Liver (tissue), 9 donors: ENCODE data around the gene NYNRIN. TPM values are rescaled to one million over a fixed set of nuclear protein-coding genes. Genes with fewer than 3 reads are reported as not detected.

ENCODE experiments used
- DNase-seq: peaks from one replicate; pipeline ENCODE4 v3.0.0-alpha.2; 2017; ENCODE audit warnings: low spot score
- H3K27ac ChIP-seq, 2 donors: one replicate each; pipeline ENCODE4 v1.7.0; 2013; ENCODE audit warnings: inconsistent platforms in 2 of 2, low read length in 2 of 2, control low read depth in 1 of 2, low read depth in 1 of 2, mild to moderate bottlenecking in 1 of 2
- H3K27me3 ChIP-seq, 4 donors: one replicate each; pipeline versions ENCODE4 v1.6.1 to v1.7.0; 2013; ENCODE audit warnings: low read length in 3 of 4, inconsistent platforms in 1 of 4, mild to moderate bottlenecking in 1 of 4, moderate library complexity in 1 of 4; ENCODE audit not compliant: control insufficient read depth in 4 of 4, insufficient read depth in 4 of 4
- H3K36me3 ChIP-seq, 4 donors: one replicate each; pipeline versions ENCODE4 v1.6.1 to v1.7.0; 2013; ENCODE audit warnings: low read length in 3 of 4, mild to moderate bottlenecking in 3 of 4, low read depth in 1 of 4, moderate library complexity in 1 of 4; ENCODE audit not compliant: control insufficient read depth in 4 of 4, insufficient read depth in 3 of 4
- H3K4me1 ChIP-seq, 4 donors: one replicate each; pipeline versions ENCODE4 v1.6.1 to v1.7.0; 2013; ENCODE audit warnings: low read length in 3 of 4, mild to moderate bottlenecking in 3 of 4, moderate library complexity in 1 of 4; ENCODE audit not compliant: control insufficient read depth in 4 of 4, insufficient read depth in 4 of 4
- H3K4me3 ChIP-seq, 3 donors: one replicate each; pipeline versions ENCODE4 v1.6.1 to v1.7.0; 2013; ENCODE audit warnings: low read length in 3 of 3, control low read depth in 1 of 3, low read depth in 1 of 3, mild to moderate bottlenecking in 1 of 3
- H3K9ac ChIP-seq, 2 donors: one replicate each; pipeline ENCODE4 v1.7.0; 2013; ENCODE audit warnings: low read length in 2 of 2, mild to moderate bottlenecking in 2 of 2, moderate library complexity in 2 of 2, control low read depth in 1 of 2, low read depth in 1 of 2
- H3K9me3 ChIP-seq, 4 donors: one replicate each; pipeline versions ENCODE4 v1.6.1 to v1.7.0; 2013; ENCODE audit warnings: low read length in 3 of 4; ENCODE audit not compliant: control insufficient read depth in 4 of 4
- CTCF ChIP-seq: fragments of 150-350 bp; IDR thresholded peaks from 2 replicates; pipeline ENCODE4 v1.5.1; 2017; ENCODE audit warnings: improper control_type of control experiment, low read depth, low read length; ENCODE audit not compliant: missing input control
- GABPA ChIP-seq, 2 donors: IDR thresholded peaks in 1 of 2; conservative IDR thresholded peaks in 1 of 2; 2 replicates each; pipeline ENCODE4 v1.6.1; 2016; ENCODE audit warnings: antibody characterized with exemption in 2 of 2, mild to moderate bottlenecking in 1 of 2, moderate library complexity in 1 of 2
- HNF4A ChIP-seq, 2 donors: conservative IDR thresholded peaks; 2 replicates each; pipeline ENCODE4 v1.6.1; 2016; ENCODE audit warnings: antibody characterized with exemption in 2 of 2, mild to moderate bottlenecking in 2 of 2
- HNF4G ChIP-seq: IDR thresholded peaks from 2 replicates; pipeline ENCODE4 v1.6.1; 2016; ENCODE audit warnings: antibody characterized with exemption
- MAX ChIP-seq: IDR thresholded peaks from 2 replicates; pipeline ENCODE4 v1.6.1; 2016; ENCODE audit warnings: antibody characterized with exemption
- NR2F2 ChIP-seq: IDR thresholded peaks from 2 replicates; pipeline ENCODE4 v1.6.1; 2016; ENCODE audit warnings: antibody characterized with exemption
- RAD21 ChIP-seq, 2 donors: IDR thresholded peaks; 2 replicates each; pipeline ENCODE4 v1.6.1; 2016; ENCODE audit warnings: antibody characterized with exemption in 2 of 2, mild to moderate bottlenecking in 2 of 2
- REST ChIP-seq: IDR thresholded peaks from 2 replicates; pipeline ENCODE4 v1.6.1; 2016; ENCODE audit warnings: antibody characterized with exemption, mild to moderate bottlenecking
- RXRA ChIP-seq, 2 donors: IDR thresholded peaks; 2 replicates each; pipeline ENCODE4 v1.6.1; 2017 to 2018; ENCODE audit warnings: antibody characterized with exemption in 2 of 2, mild to moderate bottlenecking in 1 of 2
- SP1 ChIP-seq: IDR thresholded peaks from 2 replicates; pipeline ENCODE4 v1.6.1; 2018; ENCODE audit warnings: antibody characterized with exemption, mild to moderate bottlenecking
- TAF1 ChIP-seq: conservative IDR thresholded peaks from 2 replicates; pipeline ENCODE4 v1.6.1; 2016; ENCODE audit warnings: antibody characterized with exemption, mild to moderate bottlenecking
- YY1 ChIP-seq: IDR thresholded peaks from 2 replicates; pipeline ENCODE4 v1.6.1; 2016; ENCODE audit warnings: antibody characterized with exemption, mild to moderate bottlenecking
- WGBS: extraction: QIAGEN DNeasy Blood & Tissue Kit; methylation state at CpG from one replicate; pipeline ENCODE4 v1.1.7; 2013; 5-methylcytosine and 5-hydroxymethylcytosine counted together
- polyA plus RNA-seq, 2 donors: library from polyadenylated mRNA; stranded (reverse) in 1 of 2; unstranded in 1 of 2; fragments of 200-250 nt in 1 of 2; fragments of >200 nt in 1 of 2; fragmentation: Nextera tagmentation in 1 of 2; extraction: Ambion mirVana in 1 of 2; gene quantifications; one replicate each; pipeline versions ENCODE4 v1.2.1 to v1.2.3, GENCODE V29; 2013 to 2015
- total RNA-seq, 2 donors: library from RNA; depleted of rRNA; stranded (reverse); fragments of >200 nt; gene quantifications; one replicate each; pipeline ENCODE4 v1.2.3, GENCODE V29; 2014
- donor health status: healthy.
- donor health status: healthy.
- donor health status: healthy.
- donor health status: healthy.
- donor health status: healthy.

The NYNRIN gene
- total and polyA plus RNA-seq, 4 donors: 0.89 to 11.0 (median 1.8) TPM

GRCh38 chr14:24427537-24428508 lies 29.0 kb downstream of the NYNRIN start:
- TF ChIP-seq RXRA (IDR thresholded peaks at IDR 0.05) (peak; percentile 30 to 49), REST (no peak), RAD21 (IDR thresholded peaks at IDR 0.05) (no peak), HNF4A (conservative IDR thresholded peaks at IDR 0.05) (peak; percentile 48 to 56)
- 68% methylated on average over 18 of the region's 18 CpGs for WGBS
- Histone ChIP-seq H3K27me3 (no peaks in the 10 kb centered on the region), H3K9me3 (no peaks in the 10 kb centered on the region), H3K36me3 (peaks cover 1 to 5% (median 3%) of the 10 kb centered on the region in 4 donors), H3K4me3 (no peak overlapping the region), H3K27ac (peak overlapping the region; percentile 19 to 38), H3K9ac (no peak overlapping the region), H3K4me1 (peaks cover 14 to 87% (median 71%) of the 10 kb centered on the region in 4 donors)
- DNase-seq: no peak

GRCh38 chr14:24428628-24429394 lies 30.0 kb downstream of the NYNRIN start:
- no peak for DNase-seq
- no peaks in the 10 kb centered on the region for H3K27me3 ChIP-seq
- H3K4me3 ChIP-seq: no peak overlapping the region
- H3K36me3 ChIP-seq: peaks cover 7 to 13% (median 11%) of the 10 kb centered on the region in 4 donors
- 92% methylated on average over 18 of the region's 18 CpGs for WGBS
- peak overlapping the region; percentile 90 to 91 for H3K27ac ChIP-seq
- H3K9ac ChIP-seq: peak overlapping the region in 1 of 2 donors; percentile 91
- H3K9me3 ChIP-seq: no peaks in the 10 kb centered on the region
- H3K4me1 ChIP-seq: peaks cover 14 to 83% (median 69%) of the 10 kb centered on the region in 4 donors
- TF ChIP-seq HNF4G (no peak), TAF1 (no peak), CTCF (no peak), HNF4A (conservative IDR thresholded peaks at IDR 0.05) (no peak), YY1 (no peak), GABPA (IDR thresholded peaks at IDR 0.05 in 1 of 2, conservative IDR thresholded peaks at IDR 0.05 in 1 of 2) (no peak), REST (no peak), NR2F2 (no peak), RXRA (IDR thresholded peaks at IDR 0.05) (no peak), SP1 (no peak), MAX (no peak)
